Lower lobe of right lung (tissue), 2 donors: ENCODE measurements around the gene CRTC1. TPM values are rescaled to one million over a fixed set of nuclear protein-coding genes. Genes with fewer than 3 reads are reported as not detected.

Experiments used
- ATAC-seq, 2 donors: fragments of 200-7000 bp; cut with Tn5 transposase; one replicate each; pipeline ENCODE4 v1.9.1; 2020 to 2022; ENCODE audit warnings: mild to moderate bottlenecking in 2 of 2, moderate library complexity in 2 of 2
- DNase-seq: peaks from one replicate; pipeline ENCODE4 v3.0.0-alpha.2; 2020
- H3K27ac ChIP-seq: fragments of 200-600 bp; one replicate; pipeline ENCODE4 v1.8.0; 2022
- H3K27me3 ChIP-seq: fragments of 200-600 bp; one replicate; pipeline ENCODE4 v1.8.0; 2022; ENCODE audit warnings: low read depth
- H3K36me3 ChIP-seq: fragments of 200-600 bp; one replicate; pipeline ENCODE4 v1.8.0; 2022; ENCODE audit warnings: mild to moderate bottlenecking
- H3K4me1 ChIP-seq: fragments of 200-600 bp; one replicate; pipeline ENCODE4 v1.8.0; 2022
- H3K4me3 ChIP-seq: fragments of 200-600 bp; one replicate; pipeline ENCODE4 v1.8.0; 2022; ENCODE audit warnings: mild to moderate bottlenecking
- H3K9me3 ChIP-seq: fragments of 200-600 bp; one replicate; pipeline ENCODE4 v1.8.0; 2022
- intact Hi-C: fragments of 100-400 bp; cut with DNase I; formaldehyde crosslinking; loops from one replicate; pipeline ENCODE4 v1.11.0; 2022
- total RNA-seq: library from RNA; stranded (reverse); fragmentation: NEBNext Ultra II Directional; extraction: Animal tissue kit (Norgen Biotek cat#: 25700); gene quantifications from one replicate; pipeline ENCODE4 v1.2.1, GENCODE V29; 2021
- TF ChIP-seq, protein P1 (sequence below): fragments of 200-600 bp; IDR thresholded peaks from one replicate; pipeline ENCODE4 v1.8.0; 2022; ENCODE audit warnings: antibody characterized with exemption, mild to moderate bottlenecking
- donor health status: DM: no; HTN: yes; CAD: no; lungs with severe emphysema.

Gene CRTC1
- total RNA-seq, 1 donor from 2014 or later = 16.2 TPM

DNA sequence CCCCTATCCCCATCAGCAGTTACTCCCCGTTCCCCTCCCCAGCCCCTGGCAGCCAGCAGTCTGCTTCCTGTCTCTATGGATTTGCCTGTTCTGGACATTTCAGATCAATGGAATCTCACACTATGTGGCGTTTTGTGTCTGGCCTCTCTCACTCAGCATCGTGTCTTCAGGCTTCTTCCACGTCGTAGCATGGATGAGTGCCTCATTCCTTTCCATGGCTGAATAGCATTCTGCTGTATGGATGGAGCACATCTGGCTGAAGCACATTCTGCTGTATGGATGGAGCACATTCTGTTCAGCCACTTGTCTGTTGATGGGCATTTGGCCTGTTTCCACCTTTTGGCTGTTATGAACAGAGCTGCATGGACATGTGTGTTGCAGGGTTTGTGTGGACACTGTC lies 29.5 kb downstream of the CRTC1 start:
- DNase-seq = no peak
- H3K27me3 ChIP-seq = no peaks in the 10 kb centered on the region
- H3K9me3 ChIP-seq = no peaks in the 10 kb centered on the region
- H3K36me3 ChIP-seq = no peaks in the 10 kb centered on the region
- TF ChIP-seq, protein P1, sequence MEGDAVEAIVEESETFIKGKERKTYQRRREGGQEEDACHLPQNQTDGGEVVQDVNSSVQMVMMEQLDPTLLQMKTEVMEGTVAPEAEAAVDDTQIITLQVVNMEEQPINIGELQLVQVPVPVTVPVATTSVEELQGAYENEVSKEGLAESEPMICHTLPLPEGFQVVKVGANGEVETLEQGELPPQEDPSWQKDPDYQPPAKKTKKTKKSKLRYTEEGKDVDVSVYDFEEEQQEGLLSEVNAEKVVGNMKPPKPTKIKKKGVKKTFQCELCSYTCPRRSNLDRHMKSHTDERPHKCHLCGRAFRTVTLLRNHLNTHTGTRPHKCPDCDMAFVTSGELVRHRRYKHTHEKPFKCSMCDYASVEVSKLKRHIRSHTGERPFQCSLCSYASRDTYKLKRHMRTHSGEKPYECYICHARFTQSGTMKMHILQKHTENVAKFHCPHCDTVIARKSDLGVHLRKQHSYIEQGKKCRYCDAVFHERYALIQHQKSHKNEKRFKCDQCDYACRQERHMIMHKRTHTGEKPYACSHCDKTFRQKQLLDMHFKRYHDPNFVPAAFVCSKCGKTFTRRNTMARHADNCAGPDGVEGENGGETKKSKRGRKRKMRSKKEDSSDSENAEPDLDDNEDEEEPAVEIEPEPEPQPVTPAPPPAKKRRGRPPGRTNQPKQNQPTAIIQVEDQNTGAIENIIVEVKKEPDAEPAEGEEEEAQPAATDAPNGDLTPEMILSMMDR = no peak
- intact Hi-C loops = no loop called here
- no peak for ATAC-seq
- no peak overlapping the region for H3K27ac ChIP-seq
- H3K4me3 ChIP-seq = no peak overlapping the region
- peaks cover 16% of the 10 kb centered on the region for H3K4me1 ChIP-seq

- peaks cover 16% of the 10 kb centered on the region for H3K4me1 ChIP-seq
- no peak overlapping the region for H3K4me3 ChIP-seq
- DNase-seq (no peak), ATAC-seq (no peak)
- H3K27me3 ChIP-seq = no peaks in the 10 kb centered on the region
- H3K27ac ChIP-seq = no peak overlapping the region
- no peaks in the 10 kb centered on the region for H3K36me3 ChIP-seq
- H3K9me3 ChIP-seq = no peaks in the 10 kb centered on the region
- TF ChIP-seq, protein P1 = no peak
- intact Hi-C loops = no loop called here
Observed at GRCh38 chr19:18713550-18714117, 30.2 kb downstream of the CRTC1 start.

DNA sequence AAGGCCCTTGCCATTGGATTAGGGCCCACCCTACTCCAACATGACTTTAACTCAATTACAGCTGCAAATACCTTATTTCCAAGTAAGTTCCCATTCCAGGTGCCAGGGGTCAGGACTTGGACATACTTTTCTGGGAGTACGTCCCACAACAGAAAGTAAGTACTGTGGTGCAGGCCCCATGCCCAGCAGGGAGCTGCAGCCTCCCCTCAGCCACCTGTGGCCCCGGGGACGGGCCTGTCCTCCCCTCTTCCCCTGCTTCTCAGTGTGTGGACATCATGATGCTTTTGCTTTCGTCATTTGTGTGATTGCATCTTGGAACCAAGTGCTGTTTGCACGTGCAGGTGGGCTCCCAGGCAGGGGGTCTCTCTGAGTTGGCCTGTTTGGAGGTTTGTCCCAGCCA lies 31.9 kb downstream of the CRTC1 start:
- TF ChIP-seq, protein P1 = no peak
- no peaks in the 10 kb centered on the region for H3K27me3 ChIP-seq
- DNase-seq (no peak), ATAC-seq (no peak)
- no peaks in the 10 kb centered on the region for H3K36me3 ChIP-seq
- no peak overlapping the region for H3K4me3 ChIP-seq
- peaks cover 6% of the 10 kb centered on the region for H3K4me1 ChIP-seq
- H3K9me3 ChIP-seq = no peaks in the 10 kb centered on the region
- no peak overlapping the region for H3K27ac ChIP-seq
- intact Hi-C loops = no loop called here

- Histone ChIP-seq H3K36me3 (no peaks in the 10 kb centered on the region), H3K27me3 (no peaks in the 10 kb centered on the region), H3K27ac (no peak overlapping the region), H3K4me1 (peaks cover 6% of the 10 kb centered on the region), H3K4me3 (no peak overlapping the region), H3K9me3 (no peaks in the 10 kb centered on the region)
- DNase-seq = no peak
- intact Hi-C loops = no loop called here
- TF ChIP-seq, protein P1 = no peak
- ATAC-seq = no peak
Observed at GRCh38 chr19:18716857-18717256, 33.4 kb downstream of the CRTC1 start.

DNA sequence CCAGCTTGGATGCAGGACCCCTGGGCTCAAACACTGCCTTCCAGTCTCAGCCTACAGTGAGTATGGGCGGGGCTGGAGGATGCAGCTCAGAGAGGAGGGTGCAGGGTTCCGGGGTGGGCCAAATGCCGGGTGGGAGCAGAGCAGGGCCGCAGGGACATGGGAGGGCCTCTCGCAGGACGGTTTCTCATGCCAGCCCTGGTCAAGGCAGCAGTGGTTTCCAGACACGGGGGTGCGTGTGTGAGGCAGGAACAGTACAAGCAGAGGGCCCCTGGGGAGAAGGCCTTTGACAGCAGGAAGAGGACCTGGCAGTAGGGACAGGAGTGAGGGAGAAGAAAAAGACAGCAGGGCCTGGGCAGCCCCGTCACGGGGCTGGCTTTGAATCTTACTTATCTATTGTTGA lies 34.1 kb downstream of the CRTC1 start:
- Histone ChIP-seq H3K4me1 (peaks cover 4% of the 10 kb centered on the region), H3K27ac (no peak overlapping the region), H3K4me3 (no peak overlapping the region), H3K36me3 (no peaks in the 10 kb centered on the region), H3K27me3 (no peaks in the 10 kb centered on the region), H3K9me3 (no peaks in the 10 kb centered on the region)
- ATAC-seq = no peak
- intact Hi-C loops = no loop called here
- TF ChIP-seq, protein P1 = no peak
- no peak for DNase-seq
